ENCODE data around the gene HOXA10.

Gene HOXA10

GRCh38 chr7:27203365-27203953 lies 29.3 kb upstream of the HOXA10 start:
- DNase-seq = no peak

- no peak for DNase-seq
Measured at GRCh38 chr7:27202862-27203134, 28.7 kb upstream of the HOXA10 start.

GRCh38 chr7:27202018-27202861 lies 28.1 kb upstream of the HOXA10 start:
- no peak for DNase-seq

- no peak for DNase-seq
Measured at GRCh38 chr7:27201580-27202017, 27.5 kb upstream of the HOXA10 start.

GRCh38 chr7:27200761-27201579 lies 26.9 kb upstream of the HOXA10 start:
- DNase-seq = no peak

GRCh38 chr7:27199849-27200760 lies 26.0 kb upstream of the HOXA10 start, which contains the start of gene HOXA13:
Gene HOXA13 (minus strand): TSS chr7:27200091. CDS start chr7:27200077, 14 bp downstream.
- DNase-seq = peak; percentile 15

GRCh38 chr7:27198871-27199801 lies 25.0 kb upstream of the HOXA10 start:
- no peak for DNase-seq

GRCh38 chr7:27198138-27198841 lies 24.2 kb upstream of the HOXA10 start:
- DNase-seq = no peak

GRCh38 chr7:27197137-27198042 lies 23.3 kb upstream of the HOXA10 start:
- no peak for DNase-seq

GRCh38 chr7:27196287-27196767 lies 22.2 kb upstream of the HOXA10 start:
- peak; percentile 36 for DNase-seq

GRCh38 chr7:27194686-27195379 lies 20.7 kb upstream of the HOXA10 start:
- DNase-seq = no peak

- no peak for DNase-seq
Measured at GRCh38 chr7:27194002-27194352, 19.9 kb upstream of the HOXA10 start.

- DNase-seq = no peak
Measured at GRCh38 chr7:27193335-27194001, 19.3 kb upstream of the HOXA10 start.

GRCh38 chr7:27192546-27193334 lies 18.6 kb upstream of the HOXA10 start:
- DNase-seq = no peak

GRCh38 chr7:27191833-27192545 lies 17.9 kb upstream of the HOXA10 start:
- DNase-seq = no peak

- no peak for DNase-seq
Measured at GRCh38 chr7:27191161-27191731, 17.1 kb upstream of the HOXA10 start.
